Ectodermal cell (in vitro differentiated cells): ENCODE results near the gene CCDC150.
"Not testable (repeated sequence)": the region's sequence is repeated elsewhere in the genome, so short reads cannot be mapped to it uniquely, and the experiment has no call there.

ENCODE experiments used
- H3K27ac ChIP-seq: 2 replicates; pipeline ENCODE4 v1.7.0; 2013; ENCODE audit warnings: mild to moderate bottlenecking, low read depth, low read length; ENCODE audit not compliant: insufficient read depth, poor library complexity, severe bottlenecking
- H3K27me3 ChIP-seq: 2 replicates; pipeline ENCODE4 v1.7.0; 2013; ENCODE audit warnings: mild to moderate bottlenecking, low read length; ENCODE audit not compliant: insufficient read depth, control insufficient read depth, poor library complexity, severe bottlenecking
- H3K36me3 ChIP-seq: one replicate; pipeline ENCODE4 v1.7.0; 2013; ENCODE audit warnings: low read length; ENCODE audit not compliant: control insufficient read depth, insufficient read depth
- H3K4me1 ChIP-seq: one replicate; pipeline ENCODE4 v1.7.0; 2013; ENCODE audit warnings: low read length; ENCODE audit not compliant: control insufficient read depth, insufficient read depth
- H3K4me3 ChIP-seq: 2 replicates; pipeline ENCODE4 v1.7.0; 2013; ENCODE audit warnings: low read depth, low read length, control low read depth; ENCODE audit not compliant: insufficient read depth
- H3K9me3 ChIP-seq: 2 replicates; pipeline ENCODE4 v1.7.0; 2013; ENCODE audit warnings: mild to moderate bottlenecking, low read length, moderate library complexity; ENCODE audit not compliant: control insufficient read depth
- WGBS, 2 experiments: methylation state at CpG; one replicate each; pipeline ENCODE4 v1.1.7; 2013; ENCODE audit warnings: missing lambda C conversion rate in 2 of 2; 5-methylcytosine and 5-hydroxymethylcytosine counted together

CCDC150 gene

DNA sequence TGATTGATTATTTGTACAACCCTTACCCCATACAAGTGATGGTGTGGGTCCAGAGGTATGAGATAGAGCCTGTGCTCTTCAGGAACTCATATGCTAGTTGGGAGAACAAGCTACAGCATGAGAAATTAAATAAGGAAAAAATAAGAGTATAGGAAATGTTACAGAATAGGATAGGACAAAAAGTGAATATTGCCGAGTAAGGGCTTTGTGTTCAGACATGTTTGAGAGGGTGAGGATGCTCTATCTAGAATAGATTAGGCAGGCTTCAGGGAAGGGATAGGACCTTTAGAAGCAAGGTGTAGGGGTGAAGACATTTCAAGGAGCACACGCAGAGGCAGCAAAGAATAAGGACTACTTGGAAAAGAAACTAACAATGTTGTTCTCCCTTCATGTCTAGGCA, 17.8 kb downstream of the CCDC150 start:
- no peak overlapping the region for H3K4me3 ChIP-seq
- peaks cover 2% of the 10 kb centered on the region for H3K36me3 ChIP-seq
- H3K27me3 ChIP-seq, result no peaks in the 10 kb centered on the region
- H3K9me3 ChIP-seq, result peaks cover 3% of the 10 kb centered on the region
- H3K4me1 ChIP-seq, result peaks cover 7% of the 10 kb centered on the region
- H3K27ac ChIP-seq, result no peak overlapping the region
- WGBS, 2 experiments, result 88 to 98% methylated on average over 2 of the region's 2 CpGs

DNA sequence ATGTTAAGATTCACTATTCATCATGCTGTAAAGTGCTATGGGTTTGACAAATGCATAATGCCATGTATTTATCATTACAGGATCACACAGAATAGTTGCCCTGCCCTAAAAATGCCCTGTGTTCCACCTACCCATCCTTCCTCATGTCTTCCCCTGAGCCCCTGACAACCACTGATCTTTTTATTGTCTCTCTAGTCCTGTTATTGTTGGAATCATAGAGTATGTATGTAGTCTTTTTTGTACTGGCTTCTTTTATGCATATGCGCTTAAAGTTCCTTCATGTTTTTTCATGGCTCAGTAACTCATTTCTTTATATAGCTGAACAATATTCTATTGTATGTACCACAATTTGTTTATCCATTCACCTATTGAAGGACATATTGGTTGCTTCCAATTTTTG, 20.3 kb downstream of the CCDC150 start:
- Histone ChIP-seq H3K27ac (no peak overlapping the region), H3K36me3 (no peaks in the 10 kb centered on the region), H3K4me3 (no peak overlapping the region), H3K27me3 (no peaks in the 10 kb centered on the region), H3K9me3 (no peaks in the 10 kb centered on the region), H3K4me1 (peaks cover 7% of the 10 kb centered on the region)
- WGBS, 2 experiments, result no CpG with 5 or more reads among the region's 1 CpG

DNA sequence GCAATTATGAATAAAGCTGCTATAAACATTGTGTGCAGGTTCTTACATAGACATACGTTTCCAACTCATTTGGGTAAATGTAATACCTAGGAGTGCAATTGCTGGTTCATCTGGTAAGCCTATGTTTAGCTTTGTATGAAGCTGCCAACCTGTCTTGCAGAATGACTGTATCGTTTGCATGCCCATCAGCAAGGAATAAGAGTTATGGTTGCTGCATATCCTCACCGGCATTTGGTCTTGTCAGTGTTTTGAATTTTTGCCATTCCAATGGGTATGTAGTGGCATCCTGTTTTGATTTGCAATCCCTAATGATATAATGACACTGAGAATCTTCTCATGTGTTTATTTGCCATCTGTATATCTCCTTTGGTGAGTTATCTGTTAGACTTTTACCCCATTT, 20.7 kb downstream of the CCDC150 start:
- Histone ChIP-seq H3K4me1 (peaks cover 7% of the 10 kb centered on the region), H3K27me3 (no peaks in the 10 kb centered on the region), H3K4me3 (no peak overlapping the region), H3K9me3 (no peaks in the 10 kb centered on the region), H3K27ac (no peak overlapping the region), H3K36me3 (no peaks in the 10 kb centered on the region)
- 97% methylated on average over 3 of the region's 3 CpGs for WGBS, 2 experiments

DNA sequence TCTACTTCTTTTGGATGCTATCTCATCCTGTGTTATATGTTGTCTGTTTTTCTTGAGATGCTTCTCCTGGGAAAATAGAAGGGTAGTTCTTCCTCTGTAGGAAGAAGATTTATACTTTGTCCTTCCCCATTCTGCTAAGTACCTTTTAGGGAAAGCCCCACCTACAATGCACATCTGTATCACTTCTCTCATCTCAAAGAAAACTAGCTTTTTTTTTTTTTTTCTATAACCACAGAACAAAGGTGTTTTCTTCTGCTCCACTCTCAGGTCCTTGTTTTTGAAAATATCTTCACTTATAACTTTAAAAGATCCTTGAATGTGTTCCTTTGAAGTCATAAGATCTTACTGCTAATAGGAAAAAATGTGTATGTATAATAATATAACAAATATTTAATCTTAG, 30.8 kb downstream of the CCDC150 start:
- Histone ChIP-seq H3K36me3 (no peaks in the 10 kb centered on the region), H3K4me3 (no peak overlapping the region), H3K27me3 (no peaks in the 10 kb centered on the region), H3K4me1 (no peaks in the 10 kb centered on the region), H3K27ac (no peak overlapping the region), H3K9me3 (no peaks in the 10 kb centered on the region)

DNA sequence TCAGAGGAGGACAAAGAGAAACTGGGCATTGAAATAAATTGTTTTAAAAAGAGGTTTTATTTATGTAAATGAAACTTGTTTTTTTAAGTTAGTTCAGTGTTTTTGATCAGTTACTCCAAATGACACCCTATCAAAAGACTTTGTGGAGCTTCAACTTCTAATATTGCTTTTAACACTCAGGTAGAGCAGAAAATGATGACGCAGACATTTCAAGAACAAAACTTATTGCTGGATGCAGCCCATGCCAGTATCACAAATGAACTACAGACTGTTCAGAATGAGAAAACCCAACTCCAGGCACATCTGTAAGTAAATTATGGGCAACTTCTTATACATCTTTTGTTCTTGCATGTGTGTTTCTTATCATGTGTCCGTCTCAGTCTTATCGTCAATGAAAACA, 36.4 kb downstream of the CCDC150 start:
- no peaks in the 10 kb centered on the region for H3K9me3 ChIP-seq
- H3K4me3 ChIP-seq, result no peak overlapping the region
- peaks cover 5% of the 10 kb centered on the region for H3K36me3 ChIP-seq
- no peaks in the 10 kb centered on the region for H3K4me1 ChIP-seq
- H3K27ac ChIP-seq, result no peak overlapping the region
- 91 to 99% methylated on average over 3 of the region's 3 CpGs for WGBS, 2 experiments
- H3K27me3 ChIP-seq, result no peaks in the 10 kb centered on the region

DNA sequence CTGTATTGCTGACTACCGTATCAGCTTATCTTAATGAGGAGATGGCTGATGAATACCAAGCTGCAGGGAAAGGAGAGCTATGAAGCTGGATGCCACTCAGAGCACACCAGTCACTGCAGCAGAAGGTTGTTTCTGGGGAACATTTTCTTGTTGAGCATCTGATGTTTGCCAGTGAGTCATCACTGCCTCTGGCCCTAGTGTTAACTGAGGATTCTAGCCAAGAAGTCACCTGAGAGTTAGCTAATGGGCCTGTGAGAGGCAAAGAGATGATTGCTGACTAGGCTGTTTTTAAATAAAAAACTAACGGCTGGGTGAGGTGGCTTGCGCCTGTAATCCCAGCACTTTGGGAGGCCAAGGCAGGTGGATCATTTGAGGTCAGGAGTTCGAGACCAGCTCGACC, 37.9 kb downstream of the CCDC150 start:
- H3K9me3 ChIP-seq, result no peaks in the 10 kb centered on the region
- no peak overlapping the region for H3K4me3 ChIP-seq
- no peaks in the 10 kb centered on the region for H3K27me3 ChIP-seq
- H3K27ac ChIP-seq, result no peak overlapping the region
- no peaks in the 10 kb centered on the region for H3K4me1 ChIP-seq
- H3K36me3 ChIP-seq, result peaks cover 5% of the 10 kb centered on the region
- 90 to 93% methylated on average over 5 of the region's 5 CpGs for WGBS, 2 experiments

DNA sequence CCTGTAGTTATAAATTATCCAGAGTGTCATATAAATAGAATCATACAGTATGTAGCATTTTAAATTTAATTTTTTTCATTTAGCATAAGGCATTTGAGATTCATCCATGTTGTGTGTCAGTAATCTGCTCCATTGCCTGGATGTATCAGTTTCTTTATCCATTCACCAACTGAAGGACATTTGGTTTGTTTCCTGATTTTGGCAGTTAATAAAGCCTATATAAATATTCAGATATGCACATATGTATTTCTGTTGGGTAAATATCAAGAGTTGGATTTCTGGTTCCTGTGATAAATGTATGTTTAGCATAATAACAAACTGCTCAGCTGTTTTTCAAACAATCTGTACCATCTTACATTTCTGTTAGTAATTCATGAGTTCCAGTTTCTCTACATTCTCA, 39.9 kb downstream of the CCDC150 start:
- H3K27me3 ChIP-seq, result no peaks in the 10 kb centered on the region
- H3K36me3 ChIP-seq, result peaks cover 5% of the 10 kb centered on the region
- H3K9me3 ChIP-seq, result no peaks in the 10 kb centered on the region
- H3K4me1 ChIP-seq, result no peaks in the 10 kb centered on the region
- H3K4me3 ChIP-seq, result no peak overlapping the region
- no peak overlapping the region for H3K27ac ChIP-seq

DNA sequence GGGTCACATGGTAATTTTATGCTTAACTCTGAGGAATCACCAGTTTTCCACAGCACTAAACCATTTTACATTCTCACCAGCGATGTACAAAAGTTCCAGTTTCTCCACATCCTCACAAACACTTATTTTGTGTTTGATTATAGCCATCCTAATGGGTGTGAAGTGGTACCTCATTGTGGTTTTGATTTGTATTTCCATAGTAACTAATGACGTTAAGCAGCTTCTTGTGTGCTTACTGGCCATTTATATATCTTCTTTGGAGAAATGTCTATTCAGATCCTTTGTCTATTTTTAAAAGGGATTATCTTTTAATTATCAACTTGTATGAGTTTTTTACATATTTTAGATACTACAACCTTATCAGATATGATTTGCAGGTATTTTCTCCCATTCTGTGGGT, 42.0 kb downstream of the CCDC150 start:
- no peaks in the 10 kb centered on the region for H3K4me1 ChIP-seq
- no peak overlapping the region for H3K4me3 ChIP-seq
- 92 to 100% methylated on average over 2 of the region's 2 CpGs for WGBS, 2 experiments
- no peaks in the 10 kb centered on the region for H3K27me3 ChIP-seq
- H3K36me3 ChIP-seq, result peaks cover 5% of the 10 kb centered on the region
- H3K27ac ChIP-seq, result no peak overlapping the region
- H3K9me3 ChIP-seq, result no peaks in the 10 kb centered on the region

DNA sequence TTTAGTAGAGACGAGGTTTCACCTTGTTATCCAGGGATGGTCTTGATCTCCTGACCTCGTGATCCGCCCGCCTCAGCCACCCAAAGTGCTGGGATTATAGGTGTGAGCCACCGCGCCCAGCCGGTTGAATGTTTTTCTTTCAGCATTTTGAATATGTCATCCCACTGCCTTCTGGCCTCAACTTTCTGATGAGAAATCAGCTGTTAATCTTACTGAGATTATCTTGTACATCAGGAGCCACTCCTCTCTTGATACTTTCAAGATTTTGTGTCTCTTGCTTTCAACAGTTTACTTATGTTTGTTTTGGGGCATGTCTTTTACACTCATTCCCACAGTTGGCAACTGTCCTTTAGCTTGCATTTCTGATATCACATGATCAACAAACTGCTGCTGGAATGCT, 46.3 kb downstream of the CCDC150 start:
- H3K4me1 ChIP-seq, result no peaks in the 10 kb centered on the region
- 93 to 94% methylated on average over 7 of the region's 7 CpGs for WGBS, 2 experiments
- H3K9me3 ChIP-seq, result no peaks in the 10 kb centered on the region
- H3K27ac ChIP-seq, result no peak overlapping the region
- H3K36me3 ChIP-seq, result no peaks in the 10 kb centered on the region
- no peaks in the 10 kb centered on the region for H3K27me3 ChIP-seq
- H3K4me3 ChIP-seq, result no peak overlapping the region

DNA sequence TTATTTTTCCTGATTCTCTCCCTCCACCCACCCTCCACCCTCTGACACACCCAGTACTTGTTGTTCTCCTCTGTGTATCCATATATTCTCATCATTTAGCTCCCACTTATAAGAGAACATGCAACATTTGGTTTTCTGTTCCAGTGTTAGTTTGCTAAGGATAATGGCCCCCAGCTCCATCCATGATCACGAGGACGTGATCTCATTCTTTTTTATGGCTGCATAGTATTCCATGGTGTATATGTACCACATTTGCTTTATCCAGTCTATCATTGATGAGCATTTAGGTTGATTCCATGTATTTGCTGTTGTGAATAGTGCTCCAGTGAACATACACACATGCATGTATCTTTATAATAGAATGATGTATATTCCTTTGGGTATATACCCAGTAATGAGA, 47.2 kb downstream of the CCDC150 start:
- not testable (repeated sequence) for H3K4me1 ChIP-seq, H3K36me3 ChIP-seq, H3K9me3 ChIP-seq, H3K4me3 ChIP-seq, H3K27me3 ChIP-seq, H3K27ac ChIP-seq
- 81 to 100% methylated on average over 2 of the region's 2 CpGs for WGBS, 2 experiments

DNA sequence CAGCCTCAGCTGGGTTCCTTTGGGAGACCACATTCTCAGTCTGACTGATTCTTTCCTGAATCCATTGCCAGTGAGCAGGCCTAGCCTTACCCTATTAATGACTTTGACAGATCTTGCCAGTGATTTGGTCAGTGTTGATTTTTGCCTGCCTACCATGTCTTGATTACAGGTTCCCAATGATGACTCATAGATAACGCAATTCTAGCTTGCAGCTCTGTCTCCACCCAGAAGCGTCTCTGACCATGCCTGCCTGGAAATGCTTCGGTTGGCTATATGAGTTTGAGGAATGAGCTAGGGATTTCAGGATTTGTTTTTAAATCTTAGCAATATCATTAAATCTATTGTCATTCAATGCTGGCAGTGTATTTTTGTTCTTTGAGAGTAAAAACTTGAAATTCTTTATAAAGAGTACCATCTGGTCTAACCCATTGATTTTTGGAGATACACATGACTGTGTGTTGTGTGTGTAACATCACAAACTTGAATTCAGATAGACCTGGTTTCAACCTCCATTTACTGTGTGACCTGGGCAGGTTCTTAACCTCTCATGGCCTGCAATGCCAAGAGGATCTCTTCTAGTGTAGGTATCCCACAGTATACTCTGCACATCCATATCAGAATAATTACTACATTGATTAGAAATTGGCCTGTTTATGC, 57.0 kb downstream of the CCDC150 start:
- 100% methylated on average over 3 of the region's 3 CpGs for WGBS, 2 experiments
- Histone ChIP-seq H3K36me3 (no peaks in the 10 kb centered on the region), H3K9me3 (no peaks in the 10 kb centered on the region), H3K4me1 (no peaks in the 10 kb centered on the region), H3K27ac (no peak overlapping the region), H3K4me3 (no peak overlapping the region), H3K27me3 (no peaks in the 10 kb centered on the region)
